Hepatic stellate cell (primary cell): Measurements from ENCODE around the gene SIK2.

Source experiments
- DNase-seq: peaks from one replicate; pipeline ENCODE4 v3.0.0; 2011; ENCODE audit warnings: low spot score

Gene SIK2

GRCh38 chr11:111659201-111660115 is 57.2 kb downstream of the SIK2 start:
- DNase-seq = no peak

GRCh38 chr11:111660822-111661221 is 58.6 kb downstream of the SIK2 start:
- no peak for DNase-seq

GRCh38 chr11:111663820-111664219 is 61.6 kb downstream of the SIK2 start:
- no peak for DNase-seq

GRCh38 chr11:111665777-111666176 is 63.5 kb downstream of the SIK2 start:
- peak; percentile 17 for DNase-seq

GRCh38 chr11:111668980-111669379 is 66.7 kb downstream of the SIK2 start:
- DNase-seq = no peak

- DNase-seq = no peak
Measured at GRCh38 chr11:111671383-111671782, 69.1 kb downstream of the SIK2 start.

GRCh38 chr11:111672949-111673348 is 70.7 kb downstream of the SIK2 start:
- DNase-seq = no peak

- DNase-seq = no peak
Measured at GRCh38 chr11:111674941-111675340, 72.7 kb downstream of the SIK2 start.

- no peak for DNase-seq
Measured at GRCh38 chr11:111675891-111676290, 73.6 kb downstream of the SIK2 start.

GRCh38 chr11:111676878-111677585 is 74.8 kb downstream of the SIK2 start:
- peak; percentile 16 for DNase-seq

GRCh38 chr11:111680486-111681175 is 78.4 kb downstream of the SIK2 start:
- no peak for DNase-seq

GRCh38 chr11:111683806-111684205 is 81.6 kb downstream of the SIK2 start:
- no peak for DNase-seq

GRCh38 chr11:111684251-111684650 is 82.0 kb downstream of the SIK2 start:
- DNase-seq = no peak

GRCh38 chr11:111688013-111688412 is 85.8 kb downstream of the SIK2 start:
- DNase-seq = no peak

GRCh38 chr11:111691176-111691575 is 88.9 kb downstream of the SIK2 start:
- no peak for DNase-seq

GRCh38 chr11:111691741-111692140 is 89.5 kb downstream of the SIK2 start:
- DNase-seq = no peak

- DNase-seq = no peak
Measured at GRCh38 chr11:111693224-111693937, 91.1 kb downstream of the SIK2 start.

- peak; percentile 56 for DNase-seq
Measured at GRCh38 chr11:111694851-111695250, 92.6 kb downstream of the SIK2 start.

GRCh38 chr11:111696556-111696955 is 94.3 kb downstream of the SIK2 start:
- peak; percentile 36 for DNase-seq

- no peak for DNase-seq
Measured at GRCh38 chr11:111697933-111698371, 95.7 kb downstream of the SIK2 start.

- DNase-seq = no peak
Measured at GRCh38 chr11:111698852-111699559, 96.8 kb downstream of the SIK2 start.
